SK-N-SH (cell line): ENCODE measurements around the gene RIC3. TPM values are rescaled to one million over a fixed set of nuclear protein-coding genes. Genes with fewer than 3 reads are reported as not detected.
"Not testable (repeated sequence)": the region's sequence is repeated elsewhere in the genome, so short reads cannot be mapped to it uniquely, and the experiment has no call there.

ENCODE experiments used
- CTCF ChIA-PET: fragments of 300-600, 350-600 bp; formaldehyde crosslinking; extraction: SDS; loops from one replicate; lab custom pipeline; 2021; lab: Yijun Ruan, JAX
- POLR2A ChIA-PET: fragments of 350-600 bp; sonication (Branson Sonifier 250); formaldehyde crosslinking; extraction: SDS; loops from one replicate; lab custom pipeline; 2020; ENCODE audit warnings: antibody characterized with exemption, inconsistent platforms; lab: Yijun Ruan, JAX
- DNase-seq: peaks from one replicate; pipeline ENCODE4 v3.0.0; 2012
- H2AFZ ChIP-seq: fragments of 200-600 bp; sonication (generic); 2 replicates; pipeline ENCODE4 v1.8.1; 2016; ENCODE audit warnings: antibody characterized with exemption, mild to moderate bottlenecking, low read depth
- H3F3A ChIP-seq: fragments of 200-600 bp; sonication (generic); replicated peaks from 2 replicates; pipeline ENCODE3; 2016; ENCODE audit warnings: antibody characterized with exemption, mild to moderate bottlenecking; ENCODE audit not compliant: insufficient read depth
- H3K27ac ChIP-seq, 2 experiments: fragments of 200-500 bp in 1 of 2; fragments of 200-600 bp in 1 of 2; sonication (Bioruptor generic) in 1 of 2; sonication (generic), shearing (Covaris generic) in 1 of 2; 2 replicates each; pipeline versions ENCODE4 v1.5.1 to v1.6.1; 2014 to 2016; ENCODE audit warnings: low read depth in 2 of 2, inconsistent platforms in 1 of 2, low read length in 1 of 2, mild to moderate bottlenecking in 1 of 2, mixed read lengths in 1 of 2
- H3K27me3 ChIP-seq: fragments of 200-600 bp; sonication (generic), shearing (Covaris generic); 2 replicates; pipeline ENCODE4 v1.6.1; 2016; ENCODE audit warnings: mixed run types; ENCODE audit not compliant: insufficient read depth
- H3K36me3 ChIP-seq, 2 experiments: fragments of 200-500 bp in 1 of 2; fragments of 200-600 bp in 1 of 2; sonication (Bioruptor generic) in 1 of 2; sonication (generic) in 1 of 2; replicated peaks in 1 of 2; 2 replicates each; pipeline versions ENCODE3 to v1.5.1; 2014 to 2016; ENCODE audit warnings: low read length in 1 of 2, mild to moderate bottlenecking in 1 of 2; ENCODE audit not compliant: insufficient read depth in 2 of 2, control insufficient read depth in 1 of 2
- H3K4me1 ChIP-seq, 2 experiments: fragments of 200-500 bp in 1 of 2; fragments of 200-600 bp in 1 of 2; sonication (Bioruptor generic) in 1 of 2; sonication (generic), shearing (Covaris generic) in 1 of 2; 2 replicates each; pipeline versions ENCODE4 v1.5.1 to v1.6.1; 2014 to 2016; ENCODE audit warnings: low read depth in 1 of 2, low read length in 1 of 2, mixed run types in 1 of 2; ENCODE audit not compliant: insufficient read depth in 2 of 2, control insufficient read depth in 1 of 2
- H3K4me2 ChIP-seq: fragments of 200-600 bp; sonication (generic), shearing (Covaris generic); 2 replicates; pipeline ENCODE4 v1.6.1; 2017; ENCODE audit warnings: mixed run types
- H3K4me3 ChIP-seq, 2 experiments: fragments of 200-500 bp in 1 of 2; fragments of 200-600 bp in 1 of 2; sonication (Bioruptor generic) in 1 of 2; sonication (generic), shearing (Covaris generic) in 1 of 2; 2 replicates each; pipeline versions ENCODE4 v1.5.1 to v1.8.1; 2014 to 2016; ENCODE audit warnings: low read depth in 2 of 2, inconsistent platforms in 1 of 2, low read length in 1 of 2, mild to moderate bottlenecking in 1 of 2, mixed read lengths in 1 of 2, moderate library complexity in 1 of 2
- H3K79me2 ChIP-seq: fragments of 200-600 bp; sonication (generic); 2 replicates; pipeline ENCODE4 v1.8.1; 2017; ENCODE audit warnings: mild to moderate bottlenecking; ENCODE audit not compliant: insufficient read depth
- H3K9ac ChIP-seq: fragments of 200-600 bp; sonication (generic); 2 replicates; pipeline ENCODE4 v1.6.1; 2017; ENCODE audit warnings: mixed run types
- H3K9me2 ChIP-seq: fragments of 200-600 bp; sonication (generic); 2 replicates; pipeline ENCODE4 v1.6.1; 2017; ENCODE audit warnings: mixed run types
- H3K9me3 ChIP-seq: fragments of 200-600 bp; sonication (generic); 2 replicates; pipeline ENCODE4 v1.6.1; 2017; ENCODE audit warnings: mixed run types, mild to moderate bottlenecking, moderate library complexity
- H4K20me1 ChIP-seq: fragments of 200-600 bp; sonication (generic); 2 replicates; pipeline ENCODE4 v1.6.1; 2017; ENCODE audit warnings: mild to moderate bottlenecking, mixed run types; ENCODE audit not compliant: insufficient read depth
- GATA2 ChIP-seq: sonication (generic); formaldehyde crosslinking; IDR thresholded peaks from 2 replicates; pipeline ENCODE4 v1.5.0; 2020; ENCODE audit warnings: mild to moderate bottlenecking, missing genetic modification reagents
- MEF2A ChIP-seq: IDR thresholded peaks from 2 replicates; pipeline ENCODE4 v1.4.0; 2012; ENCODE audit warnings: low read depth, borderline replicate concordance
- NFIC ChIP-seq: IDR thresholded peaks from 2 replicates; pipeline ENCODE4 v1.4.0; 2012; ENCODE audit warnings: borderline replicate concordance
- REST ChIP-seq: IDR thresholded peaks from 2 replicates; pipeline ENCODE4 v1.6.1; 2012; ENCODE audit warnings: mild to moderate bottlenecking, low read depth, low read length, moderate library complexity
- RFX5 ChIP-seq: IDR thresholded peaks from 2 replicates; pipeline ENCODE4 v1.6.1; 2012; ENCODE audit warnings: mild to moderate bottlenecking, improper control_type of control experiment, low read length
- SMC3 ChIP-seq: IDR thresholded peaks from 2 replicates; pipeline ENCODE4 v1.6.1; 2012; ENCODE audit warnings: low read depth, low read length, improper control_type of control experiment
- TAF1 ChIP-seq: IDR thresholded peaks from 2 replicates; pipeline ENCODE4 v1.6.1; 2012; ENCODE audit warnings: low read depth, mild to moderate bottlenecking, low read length, moderate library complexity, borderline replicate concordance
- TEAD4 ChIP-seq: IDR thresholded peaks from 2 replicates; pipeline ENCODE4 v1.4.0; 2012; ENCODE audit warnings: mild to moderate bottlenecking, borderline replicate concordance; ENCODE audit not compliant: insufficient read depth
- WGBS: methylation state at CpG from one replicate; pipeline ENCODE4 v1.1.6; 2017; ENCODE audit warnings: low lambda C conversion rate; 5-methylcytosine and 5-hydroxymethylcytosine counted together
- polyA plus RNA-seq, 3 experiments: library from polyadenylated mRNA; depleted of rRNA; stranded (reverse); fragments of >200 nt; gene quantifications; 2 replicates each; pipeline ENCODE4 v1.2.3, GENCODE V29; 2012
- TF ChIP-seq, protein P1 (sequence below): IDR thresholded peaks from 2 replicates; pipeline ENCODE4; 2012
- TF ChIP-seq, protein P2 (sequence below): fragments of 200-600 bp; sonication (generic); IDR thresholded peaks from 2 replicates; pipeline ENCODE4 v1.6.1; 2017; ENCODE audit warnings: antibody characterized with exemption, mild to moderate bottlenecking, moderate library complexity

Gene RIC3
- polyA plus RNA-seq, 1 of the 3 experiments (the other 2 are of a cell fraction), result 0.54 TPM

- Histone ChIP-seq H3K27me3 (peaks cover 26% of the 10 kb centered on the region), H3K9me2 (no peaks in the 10 kb centered on the region; the same call in 1 of the 2 replicates), H3K9me3 (no peaks in the 10 kb centered on the region), H3K36me3 (no peaks in the 10 kb centered on the region)
- DNase-seq, result no peak
- TF ChIP-seq MEF2A (no peak), REST (peak; percentile 91), SMC3 (no peak), TEAD4 (no peak), RFX5 (no peak), NFIC (no peak)
- TF ChIP-seq, protein P1, sequence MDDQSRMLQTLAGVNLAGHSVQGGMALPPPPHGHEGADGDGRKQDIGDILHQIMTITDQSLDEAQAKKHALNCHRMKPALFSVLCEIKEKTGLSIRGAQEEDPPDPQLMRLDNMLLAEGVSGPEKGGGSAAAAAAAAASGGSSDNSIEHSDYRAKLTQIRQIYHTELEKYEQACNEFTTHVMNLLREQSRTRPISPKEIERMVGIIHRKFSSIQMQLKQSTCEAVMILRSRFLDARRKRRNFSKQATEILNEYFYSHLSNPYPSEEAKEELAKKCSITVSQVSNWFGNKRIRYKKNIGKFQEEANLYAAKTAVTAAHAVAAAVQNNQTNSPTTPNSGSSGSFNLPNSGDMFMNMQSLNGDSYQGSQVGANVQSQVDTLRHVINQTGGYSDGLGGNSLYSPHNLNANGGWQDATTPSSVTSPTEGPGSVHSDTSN, result no peak
- TF ChIP-seq, protein P2, sequence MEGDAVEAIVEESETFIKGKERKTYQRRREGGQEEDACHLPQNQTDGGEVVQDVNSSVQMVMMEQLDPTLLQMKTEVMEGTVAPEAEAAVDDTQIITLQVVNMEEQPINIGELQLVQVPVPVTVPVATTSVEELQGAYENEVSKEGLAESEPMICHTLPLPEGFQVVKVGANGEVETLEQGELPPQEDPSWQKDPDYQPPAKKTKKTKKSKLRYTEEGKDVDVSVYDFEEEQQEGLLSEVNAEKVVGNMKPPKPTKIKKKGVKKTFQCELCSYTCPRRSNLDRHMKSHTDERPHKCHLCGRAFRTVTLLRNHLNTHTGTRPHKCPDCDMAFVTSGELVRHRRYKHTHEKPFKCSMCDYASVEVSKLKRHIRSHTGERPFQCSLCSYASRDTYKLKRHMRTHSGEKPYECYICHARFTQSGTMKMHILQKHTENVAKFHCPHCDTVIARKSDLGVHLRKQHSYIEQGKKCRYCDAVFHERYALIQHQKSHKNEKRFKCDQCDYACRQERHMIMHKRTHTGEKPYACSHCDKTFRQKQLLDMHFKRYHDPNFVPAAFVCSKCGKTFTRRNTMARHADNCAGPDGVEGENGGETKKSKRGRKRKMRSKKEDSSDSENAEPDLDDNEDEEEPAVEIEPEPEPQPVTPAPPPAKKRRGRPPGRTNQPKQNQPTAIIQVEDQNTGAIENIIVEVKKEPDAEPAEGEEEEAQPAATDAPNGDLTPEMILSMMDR, result no peak
- TF ChIP-seq, all 33 proteins: peak for 1
- Histone ChIP-seq H3F3A (no peaks in the 10 kb centered on the region), H4K20me1 (no peaks in the 10 kb centered on the region), H3K4me1 (peaks cover 0 to 2% of the 10 kb centered on the region in 2 experiments; a peak in 2 of 4 replicates), H3K27ac (no peak overlapping the region; a peak in 1 of 4 replicates), H3K4me3 (peak overlapping the region in 1 of 2 experiments; percentile 56; a peak in 1 of 4 replicates), H2AFZ (no peak overlapping the region), H3K79me2 (no peaks in the 10 kb centered on the region), H3K4me2 (no peak overlapping the region), H3K9ac (no peak overlapping the region)
- 36% methylated on average over 4 of the region's 4 CpGs for WGBS
- ChIA-PET POLR2A (no interaction called here), CTCF (interaction anchor here (0.8 to 3.9 kb wide), 3 partner anchors 11 to 399 kb away, joined by 3 to 15 read pairs (median 3); no protein-coding TSS in a partner anchor)
These were observed 1.0 kb downstream of the RIC3 start for GRCh38 chr11:8167796-8168195.

- no peaks in the 10 kb centered on the region; the same call in 1 of the 2 replicates for H3K9me2 ChIP-seq
- H3K4me2 ChIP-seq, result no peak overlapping the region
- H3K4me3 ChIP-seq, result no peak overlapping the region
- peaks cover 23% of the 10 kb centered on the region for H3K27me3 ChIP-seq
- no peak overlapping the region for H3K27ac ChIP-seq
- no peaks in the 10 kb centered on the region for H3K79me2 ChIP-seq
- no peak for DNase-seq
- no peaks in the 10 kb centered on the region for H3K36me3 ChIP-seq
- POLR2A ChIA-PET, result no interaction called here
- peak; percentile 30; the same call in 1 of the 2 replicates for TF ChIP-seq GATA2 (CRISPR knock-in tag)
- no peak for TF ChIP-seq TAF1
- TF ChIP-seq, all 33 proteins: peak for 1
- CTCF ChIA-PET, result interaction anchor here (1.4 kb wide), 1 partner anchor 132 kb away, joined by 3 read pairs; no protein-coding TSS in a partner anchor
- H3K9ac ChIP-seq, result no peak overlapping the region
- no peak overlapping the region for H2AFZ ChIP-seq
- no peaks in the 10 kb centered on the region for H3K9me3 ChIP-seq
- H3K4me1 ChIP-seq, result peaks cover 0 to 2% of the 10 kb centered on the region in 2 experiments; a peak in 2 of 4 replicates
- H4K20me1 ChIP-seq, result no peaks in the 10 kb centered on the region
- no peaks in the 10 kb centered on the region for H3F3A ChIP-seq
These were observed 4.1 kb downstream of the RIC3 start for GRCh38 chr11:8164746-8165145.

GRCh38 chr11:8161627-8162304 is 7.1 kb downstream of the RIC3 start:
- not testable (repeated sequence) for H3K9me2 ChIP-seq, DNase-seq, H3K9me3 ChIP-seq, H4K20me1 ChIP-seq, H3K4me3 ChIP-seq, H2AFZ ChIP-seq, H3K79me2 ChIP-seq, H3F3A ChIP-seq, H3K9ac ChIP-seq, H3K4me2 ChIP-seq, H3K36me3 ChIP-seq, H3K4me1 ChIP-seq, H3K27ac ChIP-seq, H3K27me3 ChIP-seq
- POLR2A ChIA-PET, result interaction anchor here (0.6 kb wide), 1 partner anchor 279 kb away, joined by 3 read pairs; no protein-coding TSS in a partner anchor
- WGBS, result 54% methylated on average over 11 of the region's 13 CpGs
- CTCF ChIA-PET, result interaction anchor here (0.6 to 1.5 kb wide), 2 partner anchors 9 to 129 kb away, joined by 3 to 4 read pairs; no protein-coding TSS in a partner anchor
